Measurements from ENCODE around the gene NRIP3.
"Not testable (repeated sequence)": the region's sequence is repeated elsewhere in the genome, so short reads cannot be mapped to it uniquely, and the experiment has no call there.

The NRIP3 gene

GRCh38 chr11:8988329-8989234 is 15.2 kb downstream of the NRIP3 start:
- H3K27me3 ChIP-seq (ENCODE audit: control insufficient read depth, insufficient read depth, low read length), result no peaks in the 10 kb centered on the region
- H3K4me3 ChIP-seq (ENCODE audit: low read depth, low read length), result no peak overlapping the region
- no peak overlapping the region for H3K9ac ChIP-seq (ENCODE audit: low read depth, low read length)
- no peaks in the 10 kb centered on the region for H3K36me3 ChIP-seq (ENCODE audit: control insufficient read depth, insufficient read depth, low read length)
- H3K9me3 ChIP-seq (ENCODE audit: control insufficient read depth, insufficient read depth, low read length), result no peaks in the 10 kb centered on the region
- H3K4me1 ChIP-seq (ENCODE audit: control insufficient read depth, insufficient read depth, low read length), result no peaks in the 10 kb centered on the region

- H3K27me3 ChIP-seq (ENCODE audit: control insufficient read depth, insufficient read depth, low read length), result no peaks in the 10 kb centered on the region
- no peak overlapping the region for H3K9ac ChIP-seq (ENCODE audit: low read depth, low read length)
- no peaks in the 10 kb centered on the region for H3K36me3 ChIP-seq (ENCODE audit: control insufficient read depth, insufficient read depth, low read length)
- no peak overlapping the region for H3K4me3 ChIP-seq (ENCODE audit: low read depth, low read length)
- no peaks in the 10 kb centered on the region for H3K4me1 ChIP-seq (ENCODE audit: control insufficient read depth, insufficient read depth, low read length)
- no peaks in the 10 kb centered on the region for H3K9me3 ChIP-seq (ENCODE audit: control insufficient read depth, insufficient read depth, low read length)
Measured at GRCh38 chr11:8987446-8987845, 16.4 kb downstream of the NRIP3 start.

- H3K4me1 ChIP-seq (ENCODE audit: control insufficient read depth, insufficient read depth, low read length); H3K9me3 ChIP-seq (ENCODE audit: control insufficient read depth, insufficient read depth, low read length); H3K36me3 ChIP-seq (ENCODE audit: control insufficient read depth, insufficient read depth, low read length); H3K27me3 ChIP-seq (ENCODE audit: control insufficient read depth, insufficient read depth, low read length); H3K4me3 ChIP-seq (ENCODE audit: low read depth, low read length); H3K9ac ChIP-seq (ENCODE audit: low read depth, low read length): not testable (repeated sequence)
Measured at GRCh38 chr11:8986772-8987171, 17.0 kb downstream of the NRIP3 start.

DNA sequence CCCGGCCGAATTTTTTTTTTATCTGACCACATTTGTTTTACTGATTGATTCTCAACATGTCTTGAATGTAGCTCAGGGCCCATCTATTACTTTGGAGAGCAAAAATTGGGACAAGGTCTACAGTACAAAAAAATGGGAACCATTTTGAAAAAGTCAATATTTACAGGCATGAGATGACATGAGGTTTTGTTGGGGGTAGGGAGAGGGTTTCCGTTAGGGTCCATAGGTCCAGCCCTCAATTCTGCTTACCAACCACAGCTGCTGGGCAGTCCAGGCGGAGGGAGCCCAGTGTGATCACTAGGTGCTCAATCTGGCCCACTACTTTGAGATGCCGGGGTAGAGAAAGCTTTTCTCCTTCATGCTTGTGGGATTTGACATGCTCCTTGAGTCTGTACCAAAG is 18.3 kb downstream of the NRIP3 start:
- H3K36me3 ChIP-seq (ENCODE audit: control insufficient read depth, insufficient read depth, low read length), result no peaks in the 10 kb centered on the region

DNA sequence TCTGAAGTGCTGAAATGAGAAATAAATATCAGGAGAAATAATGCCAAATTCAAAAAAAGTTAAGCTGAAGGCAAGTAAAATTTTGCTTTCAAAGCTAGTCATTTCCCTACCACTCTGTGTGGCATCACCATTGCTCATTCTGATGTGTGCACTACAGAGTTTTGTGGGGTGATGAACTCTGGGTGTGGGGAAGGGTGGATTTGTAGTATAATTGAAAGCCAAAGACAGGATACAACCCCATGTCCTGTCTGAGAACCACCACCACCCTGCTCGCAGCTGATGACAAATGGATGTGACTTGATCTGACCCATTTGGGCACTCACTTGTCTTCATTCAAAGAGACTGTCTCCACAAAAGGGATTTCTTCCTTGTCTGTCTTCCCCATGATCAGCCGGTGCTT is 20.2 kb downstream of the NRIP3 start:
- Histone ChIP-seq H3K36me3 (ENCODE audit: control insufficient read depth, insufficient read depth, low read length) (no peaks in the 10 kb centered on the region), H3K9ac (ENCODE audit: low read depth, low read length) (no peak overlapping the region), H3K4me1 (ENCODE audit: control insufficient read depth, insufficient read depth, low read length) (no peaks in the 10 kb centered on the region), H3K9me3 (ENCODE audit: control insufficient read depth, insufficient read depth, low read length) (no peaks in the 10 kb centered on the region), H3K4me3 (ENCODE audit: low read depth, low read length) (no peak overlapping the region), H3K27me3 (ENCODE audit: control insufficient read depth, insufficient read depth, low read length) (no peaks in the 10 kb centered on the region)

More for the DNA sequence above, 18.3 kb downstream of the NRIP3 start:
- no peaks in the 10 kb centered on the region for H3K9me3 ChIP-seq (ENCODE audit: control insufficient read depth, insufficient read depth, low read length)
- H3K4me3 ChIP-seq (ENCODE audit: low read depth, low read length), result no peak overlapping the region
- no peaks in the 10 kb centered on the region for H3K27me3 ChIP-seq (ENCODE audit: control insufficient read depth, insufficient read depth, low read length)
- H3K9ac ChIP-seq (ENCODE audit: low read depth, low read length), result no peak overlapping the region
- H3K4me1 ChIP-seq (ENCODE audit: control insufficient read depth, insufficient read depth, low read length), result no peaks in the 10 kb centered on the region

- Histone ChIP-seq H3K27me3 (ENCODE audit: control insufficient read depth, insufficient read depth, low read length) (no peaks in the 10 kb centered on the region), H3K36me3 (ENCODE audit: control insufficient read depth, insufficient read depth, low read length) (no peaks in the 10 kb centered on the region), H3K9me3 (ENCODE audit: control insufficient read depth, insufficient read depth, low read length) (no peaks in the 10 kb centered on the region), H3K4me3 (ENCODE audit: low read depth, low read length) (no peak overlapping the region), H3K4me1 (ENCODE audit: control insufficient read depth, insufficient read depth, low read length) (no peaks in the 10 kb centered on the region), H3K9ac (ENCODE audit: low read depth, low read length) (no peak overlapping the region)
Measured at GRCh38 chr11:8980485-8980884, 23.3 kb downstream of the NRIP3 start.

DNA sequence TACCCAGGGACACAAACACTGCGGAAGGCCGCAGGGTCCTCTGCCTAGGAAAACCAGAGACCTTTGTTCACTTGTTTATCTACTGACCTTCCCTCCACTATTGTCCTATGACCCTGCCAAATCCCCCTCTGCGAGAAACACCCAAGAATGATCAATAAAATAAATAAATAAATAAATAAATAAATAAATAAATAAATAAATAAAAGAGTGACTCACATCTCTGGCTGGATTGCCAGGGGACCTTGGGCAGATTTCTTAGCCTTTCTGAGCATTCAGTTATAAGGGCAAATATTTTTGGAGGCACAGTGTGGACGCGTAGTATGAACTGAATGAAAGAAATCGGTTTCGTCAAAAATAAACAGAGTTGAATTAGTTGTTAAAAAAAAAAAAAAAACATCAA is 24.4 kb downstream of the NRIP3 start:
- not testable (repeated sequence) for H3K9ac ChIP-seq (ENCODE audit: low read depth, low read length); H3K9me3 ChIP-seq (ENCODE audit: control insufficient read depth, insufficient read depth, low read length); H3K4me3 ChIP-seq (ENCODE audit: low read depth, low read length); H3K4me1 ChIP-seq (ENCODE audit: control insufficient read depth, insufficient read depth, low read length); H3K27me3 ChIP-seq (ENCODE audit: control insufficient read depth, insufficient read depth, low read length); H3K36me3 ChIP-seq (ENCODE audit: control insufficient read depth, insufficient read depth, low read length)

- H3K27me3 ChIP-seq (ENCODE audit: control insufficient read depth, insufficient read depth, low read length), result no peaks in the 10 kb centered on the region
- H3K9ac ChIP-seq (ENCODE audit: low read depth, low read length), result no peak overlapping the region
- no peaks in the 10 kb centered on the region for H3K4me1 ChIP-seq (ENCODE audit: control insufficient read depth, insufficient read depth, low read length)
- no peaks in the 10 kb centered on the region for H3K9me3 ChIP-seq (ENCODE audit: control insufficient read depth, insufficient read depth, low read length)
- H3K4me3 ChIP-seq (ENCODE audit: low read depth, low read length), result no peak overlapping the region
- H3K36me3 ChIP-seq (ENCODE audit: control insufficient read depth, insufficient read depth, low read length), result no peaks in the 10 kb centered on the region
Measured at GRCh38 chr11:8973121-8973520, 30.7 kb downstream of the NRIP3 start.

DNA sequence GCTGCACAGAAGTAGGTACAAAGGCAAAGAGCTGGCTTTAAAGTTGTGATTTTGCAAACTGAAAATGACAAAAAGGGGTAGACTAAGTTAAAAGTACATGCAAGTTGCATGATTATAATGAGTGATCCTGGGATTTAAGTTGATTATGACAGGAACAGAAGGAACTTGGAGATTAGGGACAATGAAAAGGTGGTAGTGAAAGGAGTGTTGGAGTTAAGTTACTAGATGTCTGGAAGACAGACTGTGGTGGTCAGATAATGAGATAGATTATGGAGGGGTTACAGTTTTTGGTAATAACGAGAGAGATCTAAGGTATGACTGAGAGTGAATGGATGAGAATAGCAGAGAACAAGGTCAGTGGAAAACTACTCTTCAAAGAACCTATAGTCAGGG is 31.9 kb downstream of the NRIP3 start:
- Histone ChIP-seq H3K4me3 (ENCODE audit: low read depth, low read length) (no peak overlapping the region), H3K4me1 (ENCODE audit: control insufficient read depth, insufficient read depth, low read length) (no peaks in the 10 kb centered on the region), H3K9me3 (ENCODE audit: control insufficient read depth, insufficient read depth, low read length) (no peaks in the 10 kb centered on the region), H3K36me3 (ENCODE audit: control insufficient read depth, insufficient read depth, low read length) (no peaks in the 10 kb centered on the region), H3K9ac (ENCODE audit: low read depth, low read length) (no peak overlapping the region), H3K27me3 (ENCODE audit: control insufficient read depth, insufficient read depth, low read length) (no peaks in the 10 kb centered on the region)

GRCh38 chr11:8971196-8971923 is 32.4 kb downstream of the NRIP3 start:
- H3K9me3 ChIP-seq (ENCODE audit: control insufficient read depth, insufficient read depth, low read length), result no peaks in the 10 kb centered on the region
- no peaks in the 10 kb centered on the region for H3K36me3 ChIP-seq (ENCODE audit: control insufficient read depth, insufficient read depth, low read length)
- no peak overlapping the region for H3K9ac ChIP-seq (ENCODE audit: low read depth, low read length)
- no peak overlapping the region for H3K4me3 ChIP-seq (ENCODE audit: low read depth, low read length)
- H3K4me1 ChIP-seq (ENCODE audit: control insufficient read depth, insufficient read depth, low read length), result no peaks in the 10 kb centered on the region
- no peaks in the 10 kb centered on the region for H3K27me3 ChIP-seq (ENCODE audit: control insufficient read depth, insufficient read depth, low read length)

DNA sequence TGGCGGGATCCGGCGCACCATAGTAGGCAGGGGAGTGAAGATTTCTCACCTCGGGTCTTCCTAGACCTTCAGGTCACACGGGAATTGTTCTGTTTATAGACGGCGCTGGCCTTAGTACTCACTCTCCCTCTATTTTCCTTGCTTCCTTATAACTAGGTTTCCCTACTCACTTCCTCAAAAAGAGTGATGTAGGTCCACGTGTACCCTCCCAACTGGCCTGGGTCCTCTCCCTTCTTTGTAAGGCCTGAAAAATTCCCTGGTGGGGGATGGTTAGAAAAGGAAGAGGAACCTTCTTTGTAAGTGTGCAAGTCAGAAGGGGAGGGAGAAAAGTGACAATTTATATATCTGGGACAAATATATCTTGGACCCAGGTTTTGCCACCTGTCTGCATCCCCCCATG is 36.6 kb downstream of the NRIP3 start:
- Histone ChIP-seq H3K27me3 (ENCODE audit: control insufficient read depth, insufficient read depth, low read length) (no peaks in the 10 kb centered on the region), H3K9me3 (ENCODE audit: control insufficient read depth, insufficient read depth, low read length) (no peaks in the 10 kb centered on the region), H3K36me3 (ENCODE audit: control insufficient read depth, insufficient read depth, low read length) (no peaks in the 10 kb centered on the region), H3K9ac (ENCODE audit: low read depth, low read length) (no peak overlapping the region), H3K4me1 (ENCODE audit: control insufficient read depth, insufficient read depth, low read length) (peaks cover 7% of the 10 kb centered on the region), H3K4me3 (ENCODE audit: low read depth, low read length) (no peak overlapping the region)

Measured in iPS-15b (cell line).